Measurements from ENCODE around the gene CATSPER3.

GRCh38 chr5:135020111-135020895 is 52.6 kb downstream of the CATSPER3 start:
- TF ChIP-seq EZH2 (IDR thresholded peaks at IDR 0.05; ENCODE audit: insufficient read depth, poor library complexity, severe bottlenecking), result no peak
- TF ChIP-seq EZH2phosphoT487 (IDR thresholded peaks at IDR 0.05; ENCODE audit: insufficient read depth, low read depth), result no peak

All from GM23248 (cell line).